NCI-H345 treated with DMSO at 0.1 percent for 48 hours (cell line): Measurements from ENCODE around the gene DNAJA4.
"Not testable (repeated sequence)": the region's sequence is repeated elsewhere in the genome, so short reads cannot be mapped to it uniquely, and the experiment has no call there.

ENCODE experiments used
- DNase-seq: peaks from one replicate; lab custom pipeline; 2025; ENCODE audit not compliant: unreplicated experiment; lab: John Stamatoyannopoulos, UW

Gene DNAJA4

DNA sequence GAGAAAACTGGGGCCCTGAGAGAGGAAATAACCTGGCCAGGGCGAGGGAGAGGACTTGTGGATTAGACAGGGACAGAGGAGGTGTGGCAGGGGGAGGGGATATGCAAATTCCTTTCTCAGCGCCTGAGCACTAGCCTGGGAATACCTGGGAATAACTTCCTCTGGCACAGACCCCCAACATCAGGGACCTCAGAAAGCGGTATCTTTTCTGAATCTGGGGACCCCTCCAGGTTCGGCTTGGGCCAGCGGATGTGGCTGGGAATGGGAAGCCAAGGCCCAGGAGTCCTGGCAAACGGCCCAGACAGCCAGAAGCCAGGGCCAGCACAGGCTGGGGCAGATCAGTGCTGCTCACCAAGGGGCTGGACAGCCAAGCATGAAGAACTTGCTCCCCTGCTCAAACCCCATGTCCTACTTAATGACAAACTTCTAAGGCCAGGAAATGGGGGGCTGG, 20.8 kb upstream of the DNAJA4 start:
- no peak for DNase-seq

DNA sequence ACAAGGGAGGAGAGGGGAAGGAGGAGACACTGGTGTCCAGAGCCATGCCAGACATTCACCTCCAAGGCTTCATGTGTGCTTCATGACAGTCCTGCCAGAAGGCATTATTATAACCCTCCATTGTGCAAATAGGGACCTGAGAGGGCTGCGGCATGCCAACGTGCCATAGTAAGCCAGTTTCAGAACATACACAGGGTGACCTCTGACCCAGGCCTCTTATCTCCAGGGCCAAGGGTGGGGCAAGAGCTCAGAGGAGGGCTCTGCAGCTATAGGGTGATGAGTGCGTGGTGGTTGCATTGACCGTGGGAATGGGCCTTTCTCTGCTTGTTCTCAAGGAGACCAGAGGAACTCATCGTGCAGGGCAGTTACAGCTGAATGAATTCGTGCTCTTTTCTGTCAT, 20.3 kb upstream of the DNAJA4 start:
- DNase-seq = no peak

DNA sequence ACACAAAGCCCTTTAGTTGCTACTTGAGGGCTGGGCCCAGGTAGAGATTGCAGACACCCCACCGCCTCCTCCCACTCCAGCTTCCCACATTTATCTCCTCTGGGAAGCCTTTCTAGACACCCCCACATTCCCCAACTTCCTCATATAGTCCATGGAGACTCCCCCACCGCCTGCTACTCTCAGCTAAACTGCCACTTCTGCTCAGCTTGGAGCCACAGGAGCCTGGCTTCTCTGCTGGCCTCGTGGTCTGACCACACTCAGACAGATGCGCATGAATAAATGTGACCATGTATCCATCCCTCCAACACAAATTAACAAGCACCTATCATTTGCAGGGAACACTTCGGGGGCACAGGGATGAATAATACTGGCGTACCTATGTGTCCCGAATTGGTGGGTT, 19.5 kb upstream of the DNAJA4 start:
- DNase-seq = no peak

DNA sequence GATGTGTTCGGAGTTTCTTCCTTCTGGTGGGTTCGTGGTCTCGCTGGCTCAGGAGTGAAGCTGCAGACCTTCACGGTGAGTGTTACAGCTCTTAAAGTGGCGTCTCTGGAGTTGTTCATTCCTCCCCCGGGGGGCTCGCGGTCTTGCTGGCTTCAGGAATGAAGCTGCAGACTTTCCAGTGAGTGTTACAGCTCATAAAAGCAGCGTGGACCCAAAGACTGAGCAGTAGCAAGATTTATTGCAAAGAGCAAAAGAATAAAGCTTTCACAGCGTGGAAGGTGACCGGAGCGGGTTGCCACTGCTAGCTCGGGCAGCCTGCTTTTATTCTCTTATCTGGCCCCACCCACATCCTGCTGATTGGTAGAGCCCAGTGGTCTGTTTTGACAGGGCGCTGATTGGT, 19.0 kb upstream of the DNAJA4 start:
- DNase-seq = not testable (repeated sequence)

DNA sequence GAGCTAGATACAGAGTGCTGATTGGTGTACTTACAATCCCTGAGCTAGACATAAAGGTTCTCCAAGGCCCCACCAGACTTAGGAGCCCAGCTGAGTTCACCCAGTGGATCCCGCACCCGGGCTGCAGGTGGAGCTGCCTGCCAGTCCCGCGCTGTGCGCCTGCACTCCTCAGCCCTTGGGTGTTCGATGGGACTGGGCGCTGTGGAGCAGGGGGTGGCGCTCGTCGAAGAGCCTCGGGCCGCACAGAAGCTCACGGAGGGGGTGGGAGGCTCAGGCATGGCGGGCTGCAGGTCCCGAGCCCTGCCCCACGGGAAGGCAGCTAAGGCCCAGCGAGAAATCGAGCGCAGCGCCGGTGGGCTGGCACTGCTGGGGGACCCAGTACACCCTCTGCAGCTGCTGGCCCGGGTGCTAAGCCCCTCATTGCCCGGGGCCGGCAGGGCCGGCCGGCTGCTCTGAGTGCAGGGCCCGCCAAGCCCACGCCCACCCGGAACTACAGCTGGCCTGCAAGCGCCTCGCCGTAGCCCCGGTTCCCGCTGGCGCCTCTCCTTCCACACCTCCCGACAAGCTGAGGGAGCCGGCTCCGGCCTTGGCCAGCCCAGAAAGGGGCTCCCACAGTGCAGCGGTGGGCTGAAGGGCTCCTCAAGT, 18.3 kb upstream of the DNAJA4 start:
- DNase-seq = not testable (repeated sequence)

DNA sequence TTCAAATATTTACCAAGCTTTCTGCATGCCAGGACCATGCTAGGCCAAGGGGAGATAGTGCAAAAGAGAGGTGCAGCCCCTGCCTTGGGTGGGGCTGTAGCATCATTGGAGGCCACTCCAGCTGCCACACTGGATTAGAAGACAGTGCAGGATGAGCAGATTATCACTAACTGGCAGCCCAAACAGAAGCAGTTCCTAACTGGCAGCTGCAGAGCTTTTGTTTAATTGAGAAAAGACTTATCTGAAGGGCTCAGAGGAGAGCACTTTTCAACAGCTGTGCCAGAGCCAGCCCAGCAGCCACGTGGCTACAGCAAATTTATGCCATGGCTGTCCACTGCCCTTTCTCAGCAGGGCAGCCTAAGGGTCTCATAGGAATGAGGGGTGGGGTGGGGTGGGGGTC, 16.5 kb upstream of the DNAJA4 start:
- no peak for DNase-seq

DNA sequence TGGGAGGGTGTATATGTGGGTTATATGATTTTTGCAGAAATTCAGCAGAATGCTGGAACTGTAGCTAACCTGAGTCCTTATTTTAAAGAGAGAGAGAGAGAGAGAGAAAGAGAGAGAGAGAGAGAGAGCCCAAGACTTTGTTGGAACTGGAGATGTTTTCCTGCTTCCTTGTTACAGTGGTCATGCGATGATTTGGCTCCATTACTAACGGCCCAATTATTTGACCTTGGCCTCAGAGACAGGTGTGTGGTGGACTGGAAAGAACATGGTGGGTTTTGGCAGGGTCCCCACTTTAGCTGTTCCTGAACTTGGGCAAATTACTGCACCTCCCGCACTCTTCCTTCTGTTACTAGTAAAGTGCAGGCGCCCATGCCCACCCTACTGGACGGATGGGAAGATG, 15.2 kb upstream of the DNAJA4 start:
- DNase-seq = no peak

DNA sequence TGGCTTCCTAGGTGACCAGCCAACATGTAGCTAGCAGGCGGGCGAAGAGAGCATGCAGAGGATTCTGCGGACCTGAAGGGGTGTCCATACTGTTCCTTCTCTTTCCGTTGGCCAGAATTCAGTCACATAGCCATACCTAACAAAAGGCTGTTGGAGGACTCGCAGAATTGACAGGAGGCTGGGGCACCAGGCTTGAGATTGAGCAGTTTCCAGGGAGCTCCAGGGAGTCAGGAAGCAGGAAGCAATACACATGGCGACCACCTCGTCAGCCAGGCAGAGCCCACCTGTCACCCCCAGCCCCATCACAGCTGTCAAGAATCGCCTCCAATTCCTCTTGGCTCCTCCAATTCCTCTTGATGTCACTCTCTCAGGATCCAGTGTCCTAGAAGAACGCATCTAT, 13.2 kb upstream of the DNAJA4 start:
- no peak for DNase-seq

DNA sequence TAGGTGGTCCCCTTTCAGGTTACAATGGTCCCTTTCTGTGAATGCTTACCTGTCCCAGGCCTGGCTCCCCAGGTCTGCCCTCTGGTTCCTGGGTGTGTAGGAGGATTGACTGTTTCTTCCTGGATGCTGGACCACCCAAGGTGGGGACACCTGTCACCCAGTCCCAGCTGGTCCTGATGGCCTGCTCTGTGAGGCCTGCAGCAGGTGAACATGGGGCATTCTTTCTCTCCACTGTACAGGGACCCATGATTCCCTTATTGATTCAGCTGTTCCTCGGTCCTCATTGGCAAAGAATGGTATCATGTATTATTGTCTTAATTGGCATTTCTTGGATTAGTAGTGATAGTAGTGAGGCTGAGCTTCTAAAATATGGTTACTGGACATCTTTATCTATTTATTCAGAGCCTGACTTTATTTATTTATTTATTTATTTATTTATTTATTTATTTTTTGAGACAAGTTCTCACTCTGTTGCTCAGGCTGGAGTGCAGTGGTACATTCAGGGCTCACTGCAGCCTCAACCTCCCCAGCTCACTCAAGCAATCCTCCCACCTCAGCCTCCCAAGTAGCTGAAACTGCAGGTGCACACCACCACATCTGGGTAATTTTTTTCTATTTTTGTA, 8.8 kb upstream of the DNAJA4 start:
- DNase-seq = no peak

DNA sequence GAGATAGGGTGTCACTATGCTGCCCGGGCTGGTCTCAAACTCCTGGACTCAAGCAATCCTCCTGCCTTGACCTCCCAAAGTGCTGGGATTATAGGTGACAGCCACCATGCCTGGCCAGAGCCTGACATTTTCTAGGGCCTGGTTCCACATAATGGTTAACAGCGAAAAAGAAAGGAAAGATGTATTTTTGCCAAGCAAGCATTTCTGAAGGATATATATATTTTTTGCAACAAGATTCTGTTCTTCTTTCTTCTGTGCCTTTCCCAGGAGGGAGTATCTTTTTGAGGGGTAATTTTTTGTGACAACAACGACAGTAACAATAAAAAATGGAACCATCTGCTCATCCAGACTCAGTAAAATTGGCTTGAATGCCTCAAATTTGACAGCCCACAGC, 8.3 kb upstream of the DNAJA4 start:
- no peak for DNase-seq

DNA sequence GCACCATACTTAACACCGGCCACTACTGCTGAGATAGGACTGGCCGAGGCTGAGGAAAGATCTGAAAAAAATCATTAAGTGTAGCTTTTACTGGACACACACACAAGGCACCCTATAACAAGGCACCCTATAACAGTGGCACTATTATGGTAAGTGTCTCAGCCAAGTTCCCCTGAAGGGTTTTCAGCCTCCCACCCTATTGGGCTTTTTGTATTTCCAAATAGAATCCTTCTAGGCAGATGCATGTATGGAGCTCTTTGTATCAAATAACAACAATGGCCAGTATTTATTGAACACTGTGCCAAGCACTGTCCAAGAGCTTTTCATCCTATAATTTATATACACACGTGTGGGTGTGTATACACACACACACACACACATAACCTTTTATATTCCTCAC, 6.7 kb upstream of the DNAJA4 start:
- no peak for DNase-seq

DNA sequence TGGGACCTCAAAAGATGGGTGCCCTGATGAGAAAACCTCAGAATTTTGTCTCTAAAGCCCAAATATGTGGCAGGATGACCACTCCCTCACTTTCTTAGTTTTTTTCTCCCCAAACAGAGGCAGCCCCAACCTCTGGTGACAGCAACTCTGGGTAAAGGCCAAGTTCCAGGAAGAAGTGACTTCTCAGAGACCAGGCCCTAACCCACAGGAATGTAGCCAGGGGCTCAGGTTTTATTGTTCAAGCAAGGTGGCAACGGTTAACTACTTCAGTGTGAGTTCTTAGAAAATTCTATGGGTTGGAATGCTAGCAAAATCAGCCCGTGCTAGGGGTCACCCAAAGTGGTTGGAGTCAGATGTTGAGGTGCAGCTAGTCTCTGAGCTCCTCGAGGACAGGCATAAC, 5.1 kb upstream of the DNAJA4 start:
- no peak for DNase-seq

DNA sequence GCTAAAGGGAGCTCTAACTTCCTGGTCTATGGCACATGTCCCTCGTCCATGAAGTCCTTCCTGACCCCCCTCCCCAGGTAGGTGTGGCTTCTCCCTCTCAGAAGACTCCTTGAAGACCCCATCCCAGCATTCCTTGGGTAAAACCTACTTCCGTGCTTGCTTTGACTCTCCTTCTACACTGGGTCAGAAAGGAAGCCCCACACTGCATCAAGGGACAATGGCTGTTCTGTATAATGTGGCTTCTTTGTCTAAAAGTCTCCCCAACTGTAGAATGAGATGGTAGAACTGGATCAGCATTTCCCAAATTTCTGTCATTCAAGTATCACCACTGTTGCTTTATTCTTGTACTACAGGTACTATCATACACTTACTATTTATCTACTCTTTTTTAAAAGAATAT, 3.9 kb upstream of the DNAJA4 start:
- no peak for DNase-seq

DNA sequence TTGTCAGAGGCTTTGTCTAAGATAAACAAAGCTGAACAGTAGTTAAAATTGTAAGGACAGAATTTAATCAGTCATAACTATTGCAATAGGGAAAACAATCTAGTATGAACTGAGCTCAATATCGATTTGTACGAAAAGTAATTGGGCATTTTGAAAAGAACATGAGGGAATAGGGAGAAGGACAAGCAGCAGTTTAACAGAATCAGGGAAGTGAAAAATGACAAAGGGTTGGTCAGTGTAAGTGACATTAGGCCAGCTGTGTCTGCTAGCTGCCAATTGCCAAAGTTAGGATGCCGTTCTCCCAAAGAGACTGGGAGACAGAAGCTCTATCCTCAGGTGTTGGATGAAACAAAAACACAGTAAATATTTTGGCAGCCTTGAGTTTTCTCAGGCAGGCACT, 3.3 kb upstream of the DNAJA4 start:
- DNase-seq = no peak

DNA sequence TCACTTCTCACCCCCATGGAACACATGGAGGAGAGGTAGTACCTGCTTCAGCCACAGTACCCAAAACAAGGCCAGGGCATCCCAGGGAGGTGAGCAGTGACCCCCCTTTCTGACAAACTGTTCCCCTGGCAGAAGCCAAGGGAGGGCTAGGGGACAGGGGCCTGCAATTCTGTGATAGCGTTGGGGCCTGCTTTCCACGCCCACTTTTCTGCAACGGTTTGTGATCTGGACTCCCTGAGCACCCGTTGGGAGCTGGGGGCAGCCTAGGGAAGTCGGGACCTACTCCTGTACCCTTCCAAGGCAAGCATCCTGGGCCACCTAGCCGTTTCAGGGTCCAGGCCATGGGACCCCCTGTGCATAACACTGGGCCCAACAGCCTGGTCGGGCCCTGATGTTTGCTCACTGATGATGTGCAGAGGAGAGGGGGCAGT, 996 bp upstream of the DNAJA4 start:
- no peak for DNase-seq

DNA sequence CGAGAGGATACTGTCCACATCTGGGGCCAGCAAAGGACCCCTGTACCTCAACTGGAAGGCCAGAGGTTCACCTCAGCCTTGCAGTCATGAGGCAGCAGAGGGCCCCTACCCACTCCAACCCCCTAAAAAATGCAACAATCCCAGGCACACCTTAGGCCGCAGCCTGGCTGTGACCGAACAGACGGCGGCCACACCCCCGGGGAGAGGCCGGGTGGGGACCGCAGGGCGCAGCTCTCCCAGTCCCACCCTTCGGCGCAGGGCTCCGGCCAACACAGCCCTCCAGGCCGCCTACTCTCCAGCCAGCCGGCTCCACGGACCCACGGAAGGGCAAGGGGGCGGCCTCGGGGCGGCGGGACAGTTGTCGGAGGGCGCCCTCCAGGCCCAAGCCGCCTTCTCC, 457 bp upstream of the DNAJA4 start:
- no peak for DNase-seq

DNA sequence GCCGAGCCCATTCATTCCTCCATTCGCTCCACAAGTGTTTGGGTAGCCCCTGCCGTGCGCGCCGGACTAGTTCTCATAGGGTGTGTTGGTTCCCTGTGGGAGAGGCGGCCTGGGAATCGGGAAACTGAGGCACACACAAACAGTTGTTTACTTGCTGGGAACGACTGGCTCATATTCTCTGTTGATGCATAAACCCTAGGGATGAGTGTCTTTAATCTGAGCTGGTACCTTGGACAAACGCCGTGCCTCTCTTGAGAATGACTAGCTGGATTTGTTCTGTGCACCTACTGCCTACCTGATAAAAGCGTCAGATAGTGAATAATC, 737 bp downstream of the DNAJA4 start:
- DNase-seq = no peak

DNA sequence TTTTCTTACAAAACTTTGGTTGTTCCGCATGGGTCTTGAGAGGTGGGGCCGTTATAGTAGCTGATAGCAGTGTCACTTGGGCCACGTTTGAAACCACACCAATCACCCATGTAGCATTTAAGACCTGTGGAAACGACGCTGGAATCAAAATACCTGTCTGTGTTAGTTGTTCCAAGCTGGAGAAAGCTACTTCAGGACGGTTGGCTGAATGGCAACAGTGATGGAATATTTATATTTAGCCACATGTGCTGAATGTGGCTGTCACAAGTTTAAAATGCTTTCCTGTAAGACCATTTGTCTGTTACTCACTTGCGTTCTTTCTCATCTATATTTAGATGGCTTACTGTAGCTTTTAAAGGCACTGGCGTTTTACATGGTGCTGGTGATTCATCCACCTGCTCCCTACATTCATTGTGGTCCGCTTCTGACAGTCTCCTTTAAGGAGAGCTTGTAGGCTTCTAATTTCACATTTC, 1.4 kb downstream of the DNAJA4 start:
- no peak for DNase-seq

DNA sequence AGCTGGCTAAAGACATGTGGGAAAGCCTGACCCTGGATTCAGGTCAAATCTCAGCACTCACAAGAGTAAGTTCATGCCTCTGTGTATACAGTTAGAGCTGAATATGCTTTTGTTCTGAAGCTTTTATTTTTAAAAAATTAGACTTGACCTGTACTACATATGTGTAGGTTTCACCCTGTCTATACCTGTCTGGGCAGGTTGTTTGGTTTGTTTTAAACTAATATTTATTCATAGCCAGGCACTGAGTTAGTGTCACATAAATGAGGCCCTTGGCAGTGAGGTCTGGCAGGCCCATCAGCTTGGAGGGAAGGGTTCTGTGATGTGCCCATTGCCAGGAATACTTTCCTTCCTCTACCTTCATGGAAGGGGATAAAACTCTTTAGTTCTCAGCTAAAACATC, 1.9 kb downstream of the DNAJA4 start:
- DNase-seq = no peak

DNA sequence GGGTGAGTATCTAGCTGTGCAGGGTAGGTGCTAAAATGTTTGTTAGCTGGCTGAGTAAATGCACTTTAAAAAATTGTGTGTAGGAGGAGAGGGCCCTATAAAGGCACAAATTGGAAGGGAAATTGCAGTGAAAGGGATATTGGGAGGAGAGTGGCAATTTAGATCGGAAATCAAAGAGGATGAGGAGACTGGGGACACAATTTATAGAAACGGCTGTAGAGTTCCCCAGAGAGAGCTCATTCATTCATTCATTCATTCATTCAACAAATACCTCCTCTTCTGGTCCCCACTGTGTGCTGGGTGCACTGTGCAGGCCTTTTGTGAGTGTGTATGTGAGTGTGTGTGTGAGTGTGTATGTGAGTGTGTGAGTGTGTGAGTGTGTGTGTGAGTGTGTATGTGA, 2.4 kb downstream of the DNAJA4 start:
- DNase-seq = no peak

DNA sequence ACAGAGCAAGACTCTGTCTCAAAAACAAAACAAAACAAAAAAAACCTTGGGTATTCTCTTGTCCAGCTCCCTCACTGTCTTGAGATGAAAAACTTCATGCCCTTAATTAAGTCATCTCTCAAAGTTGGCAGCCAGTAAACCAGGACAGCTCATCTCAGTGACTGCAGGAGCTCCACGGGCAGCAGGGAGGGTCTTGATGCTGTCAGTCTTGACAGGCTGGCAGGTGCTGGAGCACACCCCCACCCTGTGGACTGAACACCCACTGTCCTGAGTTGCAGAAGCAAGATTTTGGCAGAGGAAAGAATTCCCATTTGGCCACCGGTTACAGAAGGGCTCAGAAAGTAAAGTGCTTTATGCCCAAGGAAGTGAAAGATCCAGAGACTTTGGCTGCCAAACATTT, 8.0 kb downstream of the DNAJA4 start:
- no peak for DNase-seq

DNA sequence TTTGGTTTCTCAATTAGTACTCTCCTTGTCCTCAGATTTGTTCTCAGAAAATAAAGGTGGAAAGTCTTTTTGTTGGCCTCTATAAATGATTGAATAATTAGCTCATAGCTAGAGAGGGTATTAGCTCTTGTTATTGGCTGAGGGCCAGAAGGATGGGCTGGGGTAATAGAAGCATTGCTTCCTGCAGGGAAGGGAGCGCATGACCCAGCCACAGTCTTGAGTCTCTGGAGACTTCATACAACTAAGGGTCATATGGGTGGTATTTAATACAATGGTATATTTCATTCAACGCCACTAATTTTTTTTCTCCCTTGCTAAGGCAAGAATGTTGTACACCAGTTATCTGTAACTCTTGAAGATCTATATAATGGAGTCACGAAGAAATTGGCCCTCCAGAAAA, 8.4 kb downstream of the DNAJA4 start:
- no peak for DNase-seq

DNA sequence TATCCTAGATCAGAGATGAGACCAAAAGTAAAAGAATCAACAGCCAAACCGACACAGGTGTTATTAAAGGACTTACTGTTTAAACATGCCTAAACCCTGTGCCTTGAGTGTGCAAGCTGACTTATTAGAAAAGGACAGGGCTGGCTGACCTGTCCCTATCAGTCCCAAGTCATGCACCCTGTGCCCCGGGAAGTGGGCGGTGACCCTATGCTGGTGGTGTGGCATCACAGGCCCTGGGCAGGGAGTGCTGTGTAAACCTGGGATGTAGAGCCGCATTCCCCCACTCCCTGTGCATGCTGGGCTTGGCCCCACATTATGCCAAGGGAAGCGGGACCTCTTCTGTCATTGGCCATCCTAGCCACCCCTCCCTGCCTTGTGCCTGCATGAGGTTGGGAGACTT, 10.6 kb downstream of the DNAJA4 start:
- DNase-seq = no peak
